Stimulated activated CD8-positive, alpha-beta memory T cell treated with anti-CD3 and anti-CD28 coated beads, Interleukin-15, amount 100 ng/mL, for 24 hours (primary cell): ENCODE measurements around the gene TPSD1.
"Not testable (repeated sequence)": the region's sequence is repeated elsewhere in the genome, so short reads cannot be mapped to it uniquely, and the experiment has no call there.

Experiments
- DNase-seq: peaks from one replicate; pipeline ENCODE4 v3.0.0-alpha.2; 2020; ENCODE audit warnings: low read depth

TPSD1 gene

DNA sequence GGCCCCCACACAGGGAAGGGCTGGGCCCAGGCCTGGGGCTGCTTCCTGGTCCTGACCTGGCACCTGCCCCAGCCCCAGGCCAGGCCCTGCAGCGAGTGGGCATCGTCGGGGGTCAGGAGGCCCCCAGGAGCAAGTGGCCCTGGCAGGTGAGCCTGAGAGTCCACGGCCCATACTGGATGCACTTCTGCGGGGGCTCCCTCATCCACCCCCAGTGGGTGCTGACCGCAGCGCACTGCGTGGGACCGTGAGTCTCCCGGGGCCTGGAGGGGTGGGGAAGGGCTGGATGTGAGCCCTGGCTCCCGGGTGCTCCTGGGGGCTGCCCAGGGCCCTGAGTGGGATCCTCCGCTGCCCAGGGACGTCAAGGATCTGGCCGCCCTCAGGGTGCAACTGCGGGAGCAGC lies 14.8 kb upstream of the TPSD1 start:
- not testable (repeated sequence) for DNase-seq

DNA sequence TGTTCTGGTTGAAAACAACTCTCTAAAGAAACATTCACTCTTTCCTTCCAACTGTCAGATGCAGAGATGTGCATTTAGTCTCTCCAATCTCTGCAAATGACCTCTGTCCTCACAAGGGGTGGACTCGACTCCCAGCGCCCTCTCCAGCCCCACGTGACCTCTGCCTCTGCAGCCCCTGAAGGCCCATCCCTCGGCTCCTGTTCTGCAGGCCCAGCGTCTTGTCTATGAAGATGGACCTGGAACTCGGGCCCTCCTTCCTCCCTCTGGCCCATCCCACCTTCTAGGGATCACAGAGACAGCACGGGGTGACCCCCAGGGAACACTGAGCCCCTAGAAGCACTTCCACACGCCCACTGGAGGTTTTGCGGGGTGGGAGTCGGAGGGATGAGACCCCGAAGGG lies 12.5 kb upstream of the TPSD1 start:
- DNase-seq = not testable (repeated sequence)

DNA sequence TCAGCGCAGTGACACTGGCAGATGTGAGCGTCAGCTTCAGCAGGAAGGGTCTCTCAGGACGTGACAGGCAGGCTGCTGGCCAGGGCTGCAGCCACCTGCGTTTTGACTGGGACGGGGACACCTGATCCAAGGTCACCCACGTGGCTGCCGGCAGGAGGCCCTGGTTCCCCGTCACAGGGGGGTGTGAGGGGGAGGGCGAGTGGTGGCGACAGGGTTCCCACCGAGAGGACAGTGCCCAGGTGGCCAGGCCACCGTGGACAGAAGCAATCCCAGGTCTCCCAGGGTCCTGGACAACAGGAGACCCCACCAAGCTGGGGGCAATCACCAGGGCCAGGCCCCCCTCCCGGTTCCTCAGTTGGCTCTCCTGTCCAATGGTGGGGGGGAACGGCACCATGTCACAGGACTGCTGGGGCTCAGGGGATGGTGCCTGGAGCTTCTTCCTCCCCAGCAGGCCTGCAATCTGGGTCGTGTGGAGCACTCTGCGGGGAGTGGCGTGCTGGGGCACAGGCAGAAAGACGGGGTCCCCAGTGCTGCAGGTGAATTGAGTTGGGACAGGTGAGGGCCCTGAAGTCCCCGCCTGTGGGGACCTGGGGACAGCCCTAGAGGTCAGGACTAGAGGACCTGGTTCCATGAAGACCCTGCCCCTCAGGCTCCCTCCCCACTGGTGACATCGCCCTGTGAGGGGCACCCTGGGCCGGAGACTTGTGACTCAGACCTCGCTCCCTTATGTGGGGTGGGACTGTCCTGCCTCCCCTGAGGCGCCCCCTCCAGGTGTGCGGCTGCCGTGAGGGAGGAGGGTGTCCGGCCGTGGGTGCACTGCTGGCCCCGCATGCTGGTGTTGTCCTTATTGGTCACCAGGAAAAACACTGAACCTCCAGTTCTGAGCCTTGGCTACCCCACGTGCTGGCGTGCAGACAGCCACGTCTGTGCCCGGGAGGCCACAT lies 11.7 kb upstream of the TPSD1 start:
- DNase-seq = not testable (repeated sequence)

DNA sequence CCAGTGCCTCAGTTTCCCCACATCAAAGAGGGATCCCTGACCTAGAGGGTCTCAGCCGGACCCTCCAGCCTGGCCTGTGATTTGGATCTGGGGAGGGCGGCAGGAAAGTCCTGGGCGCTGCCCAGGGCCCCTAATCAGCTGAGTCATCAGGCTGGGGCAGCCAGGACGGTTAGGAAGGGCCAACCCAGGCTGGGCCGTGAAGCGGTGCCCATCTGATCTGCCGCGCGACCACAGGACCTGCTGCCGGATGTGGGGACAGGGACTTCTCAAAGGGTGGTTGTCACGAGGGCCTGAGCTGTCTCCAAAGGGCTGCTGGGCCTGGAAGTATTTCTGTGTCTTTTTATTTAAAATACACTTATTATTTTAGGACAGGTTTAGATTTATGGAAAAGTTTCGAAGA lies 11.0 kb upstream of the TPSD1 start:
- DNase-seq = no peak

DNA sequence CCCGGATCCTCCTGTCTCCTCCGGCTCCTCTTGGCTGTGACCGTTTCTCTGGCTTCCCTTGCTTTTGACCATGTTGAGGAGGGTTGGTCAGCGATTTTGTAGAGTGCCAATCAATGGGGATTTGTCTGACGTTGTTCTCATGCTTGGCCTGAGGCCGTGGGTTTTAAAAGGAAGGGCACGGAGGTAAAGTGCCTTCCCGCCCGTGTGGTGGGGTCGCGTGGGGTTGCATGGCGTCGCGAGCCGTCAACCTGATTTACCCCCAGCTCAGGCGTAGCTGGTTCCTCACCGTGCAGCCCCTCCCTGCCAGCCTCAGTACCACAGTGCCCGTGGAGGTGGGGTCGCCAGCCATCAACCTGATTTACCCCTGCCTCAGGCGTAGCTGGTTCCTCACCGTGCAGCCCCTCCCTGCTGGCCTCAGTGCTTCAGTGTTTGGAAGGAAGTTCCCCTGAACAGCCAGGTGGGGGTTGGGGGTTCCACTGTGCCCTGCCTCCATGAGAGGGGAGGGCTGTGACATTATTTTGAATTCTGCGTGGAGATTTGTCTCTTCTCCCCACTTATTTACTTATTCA lies 10.3 kb upstream of the TPSD1 start:
- no peak for DNase-seq

DNA sequence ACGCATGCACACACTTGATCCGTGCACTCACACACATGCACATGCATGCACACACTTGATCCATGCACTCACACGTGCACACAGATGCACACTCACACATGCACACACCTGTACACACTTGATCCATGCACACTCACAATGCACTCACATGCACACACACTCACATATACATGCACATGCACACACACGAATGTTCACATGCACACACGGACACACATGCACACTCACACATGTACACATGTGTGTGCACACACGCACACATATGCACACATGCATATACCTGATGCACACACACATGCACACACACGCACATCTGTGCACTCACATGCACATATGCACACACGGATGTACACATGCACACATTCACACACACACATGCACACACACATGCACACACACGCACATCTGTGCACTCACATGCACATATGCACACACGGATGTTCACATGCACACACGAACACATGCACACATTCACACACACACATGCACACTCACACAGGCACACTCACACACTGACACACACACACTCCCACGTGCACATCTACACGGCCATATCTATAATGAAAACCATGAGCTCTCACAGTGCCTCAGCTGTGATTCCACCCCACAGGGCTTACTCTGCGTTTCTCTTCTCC lies 7.8 kb upstream of the TPSD1 start:
- DNase-seq = not testable (repeated sequence)

DNA sequence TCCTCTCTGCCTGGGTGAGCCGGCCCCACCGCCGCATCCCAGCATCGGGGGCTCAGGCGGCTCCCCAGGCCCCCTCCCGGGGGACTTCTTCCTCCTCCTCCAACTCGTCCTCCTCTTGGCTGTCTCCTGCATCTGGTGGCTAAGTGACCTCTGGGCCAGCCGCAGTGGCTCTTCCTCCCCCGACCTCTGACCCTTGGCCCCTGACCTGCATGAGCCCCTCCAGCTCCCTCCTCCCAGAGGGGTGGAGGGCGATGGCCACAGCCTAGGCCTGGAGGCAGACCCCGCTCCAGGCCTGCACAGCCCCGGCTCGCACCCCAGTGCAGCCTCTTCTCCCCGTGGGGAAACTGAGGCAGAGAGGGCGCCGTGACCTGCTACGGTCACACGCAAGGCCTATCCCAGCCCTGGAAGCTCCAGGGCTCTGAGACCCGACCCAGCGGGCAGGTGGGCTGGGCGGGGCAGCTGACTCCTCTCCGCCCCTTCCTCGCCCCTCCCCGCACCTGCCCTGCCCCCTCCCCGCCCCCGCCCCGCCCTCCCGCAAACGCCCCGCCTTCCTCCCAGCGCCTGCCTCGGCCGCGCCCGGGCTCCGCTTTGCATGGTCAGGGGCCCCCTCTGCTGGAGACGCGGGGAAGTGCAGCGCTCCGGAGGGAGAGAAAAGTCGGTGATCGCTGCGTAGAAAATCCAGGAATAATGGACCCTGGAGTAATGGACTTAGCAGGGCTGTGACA lies 6.7 kb upstream of the TPSD1 start:
- DNase-seq = not testable (repeated sequence)

DNA sequence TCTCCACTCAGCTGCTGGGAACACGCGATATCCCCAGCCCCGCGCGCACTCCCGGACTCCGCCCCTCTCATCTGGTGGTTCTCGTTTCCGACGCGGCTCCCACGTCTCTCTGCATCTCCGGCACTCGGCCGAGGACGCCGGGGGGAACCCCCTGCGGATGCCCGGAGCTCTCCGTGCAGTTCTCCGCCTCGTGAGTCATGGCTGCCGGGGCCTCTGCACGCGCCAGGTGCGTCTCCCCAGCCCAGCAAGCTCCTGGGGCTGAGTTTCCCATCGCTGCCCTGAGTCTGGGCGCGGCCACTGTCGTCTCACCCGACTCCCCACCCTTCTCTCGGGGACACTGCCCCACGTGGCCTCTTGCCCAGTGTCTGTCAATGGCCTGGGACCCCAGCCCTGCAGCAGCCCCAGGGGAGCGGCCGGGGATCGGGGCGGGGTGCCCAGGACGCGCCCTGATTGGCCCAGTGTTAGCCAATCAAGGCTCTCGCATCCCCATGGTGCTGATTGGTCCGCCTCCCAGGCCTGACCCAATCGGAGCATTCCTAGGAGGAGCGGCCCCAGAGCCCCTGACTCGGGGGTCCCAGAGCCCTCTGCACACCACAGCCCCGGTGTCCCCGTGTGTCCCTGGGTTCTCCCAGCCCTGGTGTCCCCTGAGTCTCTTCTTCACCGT lies 2.0 kb upstream of the TPSD1 start:
- not testable (repeated sequence) for DNase-seq

DNA sequence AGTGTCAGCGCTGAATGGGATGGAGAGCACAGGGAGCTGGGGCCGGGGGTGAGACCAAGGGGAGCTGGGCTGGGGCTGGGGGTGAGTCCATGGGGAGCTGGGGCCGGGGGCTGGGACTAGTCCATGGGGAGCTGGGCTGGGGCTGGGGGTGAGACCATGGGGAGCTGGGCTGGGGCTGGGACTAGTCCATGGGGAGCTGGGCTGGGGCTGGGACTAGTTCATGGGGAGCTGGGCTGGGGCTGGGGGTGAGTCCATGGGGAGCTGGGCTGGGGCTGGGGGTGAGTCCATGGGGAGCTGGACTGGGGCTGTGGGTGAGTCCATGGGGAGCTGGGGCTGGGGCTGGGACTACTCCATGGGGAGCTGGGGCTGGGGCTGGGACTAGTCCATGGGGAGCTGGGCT lies 1.0 kb upstream of the TPSD1 start:
- not testable (repeated sequence) for DNase-seq

DNA sequence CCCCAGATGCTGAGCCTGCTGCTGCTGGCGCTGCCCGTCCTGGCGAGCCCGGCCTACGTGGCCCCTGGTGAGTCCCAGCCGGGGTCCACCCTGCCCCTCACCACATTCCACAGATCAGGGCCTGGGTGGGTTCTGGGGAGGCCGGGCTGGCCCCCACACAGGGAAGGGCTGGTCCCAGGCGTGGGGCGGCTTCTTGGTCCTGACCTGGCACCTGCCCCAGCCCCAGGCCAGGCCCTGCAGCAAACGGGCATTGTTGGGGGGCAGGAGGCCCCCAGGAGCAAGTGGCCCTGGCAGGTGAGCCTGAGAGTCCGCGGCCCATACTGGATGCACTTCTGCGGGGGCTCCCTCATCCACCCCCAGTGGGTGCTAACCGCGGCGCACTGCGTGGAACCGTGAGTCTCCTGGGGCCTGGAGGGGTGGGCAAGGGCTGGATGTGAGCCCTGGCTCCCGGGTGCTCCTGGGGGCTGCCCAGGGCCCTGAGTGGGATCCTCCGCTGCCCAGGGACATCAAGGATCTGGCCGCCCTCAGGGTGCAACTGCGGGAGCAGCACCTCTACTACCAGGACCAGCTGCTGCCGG lies 516 bp downstream of the TPSD1 start:
- DNase-seq = not testable (repeated sequence)

DNA sequence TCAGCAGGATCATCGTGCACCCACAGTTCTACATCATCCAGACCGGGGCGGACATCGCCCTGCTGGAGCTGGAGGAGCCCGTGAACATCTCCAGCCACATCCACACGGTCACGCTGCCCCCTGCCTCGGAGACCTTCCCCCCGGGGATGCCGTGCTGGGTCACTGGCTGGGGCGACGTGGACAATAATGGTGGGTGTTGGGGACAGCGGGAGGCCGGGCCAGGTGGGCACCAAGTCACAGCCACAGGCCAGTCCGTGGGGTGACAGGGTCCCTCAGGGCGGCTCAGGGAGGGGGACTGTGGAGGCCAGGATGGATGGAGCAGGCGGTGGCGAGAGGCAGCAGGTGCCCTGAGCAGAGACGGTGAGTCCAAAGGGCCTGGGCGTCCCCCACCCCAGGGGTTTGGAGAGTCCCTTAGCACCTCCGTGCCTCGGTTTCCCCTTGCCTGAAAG lies 1.0 kb downstream of the TPSD1 start:
- DNase-seq = no peak

DNA sequence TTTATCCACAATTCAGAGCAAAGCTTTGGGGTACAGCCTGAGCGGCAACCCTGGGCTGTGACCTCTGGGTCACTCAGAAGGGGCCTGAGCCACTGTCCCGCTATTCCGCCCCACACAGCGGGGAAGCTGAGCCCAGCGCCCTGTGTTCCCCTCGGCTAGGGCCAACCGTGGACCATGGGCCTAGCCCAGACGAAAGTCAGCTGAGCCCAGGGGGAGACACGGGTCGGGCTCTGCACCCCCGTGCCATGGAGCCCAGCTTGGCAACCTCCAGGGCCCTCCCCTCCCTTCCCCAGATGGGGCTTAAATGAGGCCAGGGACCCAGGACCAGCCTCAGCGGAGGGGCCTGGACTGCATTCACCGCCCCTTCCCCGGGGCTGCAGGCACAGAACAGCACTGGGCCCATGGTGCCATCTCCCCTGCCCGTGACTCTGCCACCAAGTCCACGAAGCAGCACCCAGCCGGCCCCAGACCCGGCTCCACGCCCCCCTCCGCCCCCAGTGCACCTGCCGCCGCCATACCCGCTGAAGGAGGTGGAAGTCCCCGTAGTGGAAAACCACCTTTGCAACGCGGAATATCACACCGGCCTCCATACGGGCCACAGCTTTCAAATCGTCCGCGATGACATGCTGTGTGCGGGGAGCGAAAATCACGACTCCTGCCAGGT lies 1.8 kb downstream of the TPSD1 start:
- DNase-seq = no peak

DNA sequence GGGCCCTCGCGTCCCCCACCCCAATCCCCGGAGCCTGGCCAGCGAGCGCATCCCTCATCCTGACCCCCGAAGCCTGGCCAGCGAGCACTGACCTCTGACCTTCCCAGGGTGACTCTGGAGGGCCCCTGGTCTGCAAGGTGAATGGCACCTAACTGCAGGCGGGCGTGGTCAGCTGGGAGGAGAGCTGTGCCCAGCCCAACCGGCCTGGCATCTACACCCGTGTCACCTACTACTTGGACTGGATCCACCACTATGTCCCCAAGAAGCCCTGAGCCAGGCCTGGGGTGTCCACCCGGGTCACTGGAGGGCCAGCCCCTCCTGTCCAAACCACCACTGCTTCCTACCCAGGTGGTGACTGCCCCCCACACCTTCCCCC lies 2.3 kb downstream of the TPSD1 start:
- no peak for DNase-seq

DNA sequence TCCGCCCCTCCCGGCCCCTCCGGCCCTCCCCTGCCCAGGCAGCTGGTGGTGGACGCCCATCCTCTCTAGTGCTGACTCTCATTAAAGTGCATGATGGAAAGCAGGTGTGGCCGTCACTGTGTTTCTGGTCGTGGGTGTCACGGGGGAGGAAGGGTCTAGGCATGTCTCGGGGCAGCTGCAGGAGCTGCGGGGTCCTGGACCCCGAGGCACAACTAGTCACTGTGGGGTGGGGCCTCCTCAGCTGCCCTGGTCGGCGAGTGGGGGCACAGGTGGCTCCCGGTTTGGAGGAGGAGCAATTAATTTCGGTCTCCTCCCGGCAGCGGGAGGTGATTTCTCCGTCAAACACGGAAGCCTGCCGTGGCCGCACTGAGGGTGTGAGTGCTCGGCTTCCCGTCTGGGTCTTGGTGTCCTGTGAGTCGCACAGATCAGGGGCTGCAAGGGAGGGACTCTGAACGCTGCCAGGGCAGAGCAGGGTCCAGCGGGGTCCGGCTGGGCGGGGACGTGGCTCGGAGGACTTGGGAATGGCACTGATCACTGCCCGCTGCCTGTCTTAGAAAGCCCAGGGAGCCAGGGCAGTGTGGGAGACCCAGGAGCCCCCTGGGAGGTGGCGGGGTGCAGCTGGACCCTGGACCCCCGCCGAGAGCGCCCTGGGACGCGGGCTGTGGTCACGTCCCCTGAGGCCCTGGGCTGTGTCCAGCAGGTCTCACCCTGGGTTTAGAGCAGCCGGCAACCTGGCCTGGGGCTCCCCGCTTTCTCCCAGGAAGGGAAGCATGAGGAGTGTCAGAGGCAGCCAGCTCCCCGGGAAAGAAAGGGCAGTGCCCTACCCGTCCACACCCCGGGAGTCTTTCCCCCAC lies 3.3 kb downstream of the TPSD1 start:
- DNase-seq = no peak

DNA sequence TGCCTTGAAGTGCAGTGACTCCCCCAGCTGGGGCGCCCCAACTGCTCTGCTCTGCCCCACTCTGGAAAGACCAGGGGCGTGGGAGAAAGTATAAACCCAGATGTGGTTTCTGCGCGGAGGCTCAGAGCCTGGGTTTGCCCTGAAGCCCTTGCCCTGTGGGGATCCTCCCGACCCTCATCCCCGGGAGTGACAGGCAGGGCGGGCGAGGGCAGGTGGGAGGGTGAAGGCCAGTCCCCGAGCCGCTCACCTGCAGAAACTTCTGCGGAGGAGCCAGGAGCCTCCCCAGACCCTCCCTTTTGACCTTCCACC lies 3.8 kb downstream of the TPSD1 start:
- DNase-seq = no peak

DNA sequence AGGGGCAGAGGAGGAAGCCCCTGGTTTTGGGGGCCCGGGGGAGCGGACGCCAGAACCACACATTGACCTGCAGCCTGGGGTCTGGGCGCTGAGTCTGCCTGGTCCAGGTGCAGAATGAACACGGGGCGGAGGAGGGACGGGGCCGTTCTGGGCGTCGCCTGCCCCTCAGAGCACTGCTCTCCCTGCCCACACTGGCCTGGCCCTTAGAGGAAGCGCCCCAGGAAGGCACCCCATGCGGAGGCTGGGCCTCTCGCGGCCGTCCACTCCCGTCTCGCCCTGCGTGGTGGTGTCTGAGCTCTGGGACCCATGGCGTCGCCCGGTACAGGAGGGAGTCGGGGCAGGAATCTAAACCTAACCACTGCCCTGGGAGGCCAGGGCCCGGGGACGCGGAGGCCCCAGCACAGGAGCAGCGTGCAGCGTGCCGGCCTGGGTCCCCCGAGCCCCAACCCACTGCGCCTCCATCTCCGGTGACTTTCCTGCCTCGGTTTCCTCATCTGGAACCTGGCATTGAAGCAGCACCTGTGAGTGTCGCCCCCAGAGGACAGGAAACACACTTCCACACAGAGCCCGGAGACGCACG lies 4.3 kb downstream of the TPSD1 start:
- DNase-seq = no peak

DNA sequence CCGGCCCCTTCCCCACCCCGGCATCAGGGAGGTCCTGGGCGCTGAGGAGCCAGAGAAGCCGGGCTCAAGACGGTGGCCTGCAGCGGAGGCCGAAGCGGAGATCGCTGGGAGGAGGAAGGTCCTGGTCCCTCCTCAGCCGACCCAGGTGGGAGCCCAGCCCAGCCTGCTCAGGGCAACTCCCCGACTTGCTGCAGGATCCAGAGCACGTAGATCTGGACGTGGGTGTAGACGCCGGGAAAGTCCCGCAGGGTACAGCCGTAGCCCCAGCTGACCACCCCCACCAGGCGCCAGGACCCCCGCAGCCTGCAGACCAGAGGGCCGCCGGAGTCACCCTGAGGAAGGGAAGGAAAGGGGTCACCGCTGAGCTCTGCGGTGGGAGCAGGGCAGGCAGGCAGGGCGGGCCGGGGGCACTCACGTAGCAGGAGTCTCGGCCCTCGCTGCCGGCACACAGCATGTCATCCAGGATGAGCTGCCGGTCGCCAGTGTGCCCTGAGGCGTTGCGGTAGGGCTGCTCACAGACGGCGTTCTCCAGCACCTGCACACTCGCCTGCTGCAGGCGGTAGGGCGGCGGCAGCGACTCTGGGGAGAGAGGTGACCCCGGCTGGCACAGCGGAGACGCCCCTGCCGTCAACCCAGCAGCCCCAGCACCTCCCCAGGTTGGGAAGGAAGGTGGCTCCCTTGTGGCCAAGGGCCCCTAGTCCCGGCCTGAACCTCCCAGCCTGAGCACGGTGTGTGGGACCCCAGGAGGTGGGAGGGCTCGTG lies 5.4 kb downstream of the TPSD1 start:
- DNase-seq = no peak

DNA sequence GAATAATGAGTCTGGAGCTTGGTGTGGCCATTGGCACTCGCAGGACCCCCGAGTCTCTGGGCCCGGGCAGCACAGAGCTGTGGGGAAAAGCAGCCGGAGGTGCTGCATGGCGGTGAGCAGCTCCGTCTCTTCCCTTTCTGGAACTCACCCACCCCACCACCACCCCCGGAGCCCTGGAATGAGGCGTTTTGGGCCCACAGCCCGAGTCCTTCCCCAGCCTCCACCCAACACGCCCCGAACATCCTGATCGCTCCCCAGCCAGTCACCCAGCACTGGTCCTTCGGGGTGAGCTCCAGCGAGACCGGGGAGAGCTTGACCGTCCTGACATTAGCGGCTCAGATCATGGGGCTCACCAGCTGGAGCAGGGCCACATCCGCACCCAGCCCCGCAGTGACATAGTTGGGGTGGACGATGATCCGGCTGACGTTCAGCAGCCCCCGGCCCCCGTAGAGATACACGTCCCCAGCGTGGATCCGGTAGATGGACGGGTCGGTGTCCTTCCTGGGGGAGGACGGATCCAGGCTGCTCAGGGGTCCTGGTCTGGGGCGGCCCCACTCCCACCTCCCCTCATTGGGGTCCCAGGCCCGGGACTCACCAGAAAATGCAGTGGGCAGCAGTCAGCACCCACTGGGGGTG lies 6.5 kb downstream of the TPSD1 start:
- DNase-seq = no peak

DNA sequence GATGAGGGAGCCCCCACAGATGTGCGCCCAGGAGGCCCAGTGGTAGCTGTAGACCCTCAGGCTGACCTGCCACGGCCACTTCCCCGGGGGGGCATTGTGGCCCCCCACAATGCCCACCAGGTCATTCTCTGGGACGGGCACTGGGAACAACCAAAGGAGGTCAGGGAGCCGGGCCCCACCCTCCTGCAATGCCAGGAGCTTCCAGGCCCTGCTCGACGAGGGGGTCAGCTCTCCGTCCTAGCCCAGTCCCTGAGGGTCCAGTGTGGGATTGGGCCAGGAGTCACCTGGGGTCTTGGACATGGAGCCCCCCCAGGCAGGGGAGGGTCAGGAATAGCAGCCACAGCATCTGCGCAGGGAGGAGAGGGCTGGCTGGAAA lies 7.0 kb downstream of the TPSD1 start:
- no peak for DNase-seq
